GM12878 (cell line): ENCODE data around the gene RBM10. TPM values are rescaled to one million over a fixed set of nuclear protein-coding genes. Genes with fewer than 3 reads are reported as not detected.

Experiments used
- ATF3 ChIP-seq: IDR thresholded peaks from 2 replicates; pipeline ENCODE4 v1.6.1; 2011; ENCODE audit warnings: low read depth, mild to moderate bottlenecking, low read length, moderate library complexity, borderline replicate concordance; ENCODE audit errors: extremely low read depth
- BCL3 ChIP-seq: IDR thresholded peaks from 2 replicates; pipeline ENCODE4 v1.6.1; 2011; ENCODE audit warnings: borderline replicate concordance, low read depth, mild to moderate bottlenecking, moderate library complexity, low read length; ENCODE audit not compliant: insufficient read depth, poor library complexity, severe bottlenecking
- EP300 ChIP-seq, 2 experiments: fragments of 150-350 bp in 1 of 2; IDR thresholded peaks; 2 replicates each; pipeline ENCODE4 v1.6.1; 2011 to 2012; ENCODE audit warnings: low read depth in 2 of 2, low read length in 2 of 2, borderline replicate concordance in 1 of 2, improper control_type of control experiment in 1 of 2, inconsistent platforms in 1 of 2; ENCODE audit not compliant: control insufficient read depth in 1 of 2
- HDGF ChIP-seq: fragments of 450-650 bp; IDR thresholded peaks from 2 replicates; pipeline ENCODE4 v1.6.1; 2016; ENCODE audit warnings: antibody characterized with exemption
- MEF2A ChIP-seq: IDR thresholded peaks from 2 replicates; pipeline ENCODE4 v1.6.1; 2011; ENCODE audit warnings: low read depth, mild to moderate bottlenecking, low read length, moderate library complexity; ENCODE audit not compliant: insufficient read depth
- MTA3 ChIP-seq: IDR thresholded peaks from 2 replicates; pipeline ENCODE4 v1.6.1; 2012; ENCODE audit warnings: low read length, inconsistent platforms, borderline replicate concordance
- PAX8 ChIP-seq: fragments of 450-650 bp; IDR thresholded peaks from 2 replicates; pipeline ENCODE4 v1.6.1; 2017; ENCODE audit warnings: mild to moderate bottlenecking, moderate library complexity
- TBL1XR1 ChIP-seq: IDR thresholded peaks from 2 replicates; pipeline ENCODE4 v1.6.1; 2012; ENCODE audit warnings: low read depth, low read length, improper control_type of control experiment
- polyA plus RNA-seq, 11 experiments: library from polyadenylated mRNA; depleted of rRNA in 4 of 11; unstranded in 6 of 11; stranded (reverse) in 5 of 11; fragments of >200 nt; fragmentation: Nextera tagmentation in 4 of 11; fragmentation: Illumina TruSeq in 1 of 11; extraction: Ambion mirVana in 4 of 11; extraction: Trizol in 1 of 11; gene quantifications; 1 replicate in 1 of 11; 2 replicates in 10 of 11; pipeline versions ENCODE4 v1.2.1 to v1.2.3, GENCODE V29; 2011 to 2016; ENCODE audit warnings: inconsistent platforms in 2 of 11, missing spikeins in 2 of 11, low read depth in 1 of 11
- total RNA-seq, 4 experiments: library from RNA; depleted of rRNA in 3 of 4; stranded (reverse); fragments of >200 nt in 3 of 4; fragmentation: Illumina TruSeq in 1 of 4; extraction: Trizol in 1 of 4; gene quantifications; 2 replicates each; pipeline versions ENCODE4 v1.2.1 to v1.2.3, GENCODE V29; 2013 to 2021
- TF ChIP-seq, protein P1 (sequence below): IDR thresholded peaks from 2 replicates; pipeline ENCODE4 v1.6.1; 2012; ENCODE audit warnings: mild to moderate bottlenecking, low read depth, low read length

RBM10 gene
- total and polyA plus RNA-seq, 10 of the 15 experiments (the other 5 are each of a cell fraction or from before 2014, with no cell fraction given): 1.4 to 60.0 (median 29.8) TPM

DNA sequence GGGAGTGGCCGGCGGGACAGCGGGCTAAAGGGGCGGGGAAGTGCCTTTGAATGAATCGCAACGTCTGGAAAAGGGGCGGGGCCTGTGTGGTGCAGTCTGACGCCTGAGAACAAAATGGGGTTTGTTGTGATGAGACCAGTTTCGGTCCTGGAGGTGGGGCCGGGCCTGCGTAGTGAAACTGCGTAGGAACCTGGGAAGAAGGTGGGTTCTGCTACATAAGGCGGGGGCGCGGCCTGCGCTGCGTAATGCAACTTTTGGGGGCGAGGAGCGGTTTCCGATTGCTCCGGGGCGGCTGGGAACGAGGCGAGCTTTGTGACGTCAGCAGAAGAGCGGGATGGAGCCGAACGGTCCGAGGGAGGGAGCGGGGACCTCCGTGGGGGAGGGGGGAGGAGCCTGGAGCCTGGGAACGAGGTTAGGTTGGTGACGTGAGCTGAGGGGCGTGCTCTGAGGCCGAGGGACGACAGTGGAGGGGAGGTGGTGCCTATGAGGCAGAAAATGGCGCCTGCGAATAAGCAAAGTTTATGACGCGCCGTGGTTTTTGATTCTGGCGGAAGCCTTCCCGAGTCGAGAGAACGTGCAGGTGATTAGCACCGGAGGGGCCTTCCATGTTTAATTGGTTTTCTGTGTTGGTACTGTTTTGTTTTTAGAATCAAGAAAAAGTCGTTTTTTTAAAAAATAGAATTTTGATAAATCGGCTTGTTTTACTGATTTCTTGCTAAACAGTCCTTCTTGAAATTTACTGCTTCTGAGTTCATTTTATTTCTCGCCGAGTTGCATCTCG is 88.5 kb downstream of the RBM10 start (continued):
- TF ChIP-seq BCL3 (no peak), MTA3 (no peak), EP300 (IDR thresholded peaks at IDR 0.05; ENCODE audit: borderline replicate concordance in 1 of 2, control insufficient read depth in 1 of 2, low read depth in 2 of 2, low read length in 2 of 2) (peak in 1 of 2 experiments; percentile 47; a peak in 1 of 4 replicates), HDGF (0 out of 2 replicates have a peak, but pooled peaks have one; percentile 45), PAX8 (peak; percentile 54; the same call in 1 of the 2 replicates), MEF2A (0 out of 2 replicates have a peak, but pooled peaks have one; percentile 5), TBL1XR1 (no peak), ATF3 (no peak)
- TF ChIP-seq, protein P1, sequence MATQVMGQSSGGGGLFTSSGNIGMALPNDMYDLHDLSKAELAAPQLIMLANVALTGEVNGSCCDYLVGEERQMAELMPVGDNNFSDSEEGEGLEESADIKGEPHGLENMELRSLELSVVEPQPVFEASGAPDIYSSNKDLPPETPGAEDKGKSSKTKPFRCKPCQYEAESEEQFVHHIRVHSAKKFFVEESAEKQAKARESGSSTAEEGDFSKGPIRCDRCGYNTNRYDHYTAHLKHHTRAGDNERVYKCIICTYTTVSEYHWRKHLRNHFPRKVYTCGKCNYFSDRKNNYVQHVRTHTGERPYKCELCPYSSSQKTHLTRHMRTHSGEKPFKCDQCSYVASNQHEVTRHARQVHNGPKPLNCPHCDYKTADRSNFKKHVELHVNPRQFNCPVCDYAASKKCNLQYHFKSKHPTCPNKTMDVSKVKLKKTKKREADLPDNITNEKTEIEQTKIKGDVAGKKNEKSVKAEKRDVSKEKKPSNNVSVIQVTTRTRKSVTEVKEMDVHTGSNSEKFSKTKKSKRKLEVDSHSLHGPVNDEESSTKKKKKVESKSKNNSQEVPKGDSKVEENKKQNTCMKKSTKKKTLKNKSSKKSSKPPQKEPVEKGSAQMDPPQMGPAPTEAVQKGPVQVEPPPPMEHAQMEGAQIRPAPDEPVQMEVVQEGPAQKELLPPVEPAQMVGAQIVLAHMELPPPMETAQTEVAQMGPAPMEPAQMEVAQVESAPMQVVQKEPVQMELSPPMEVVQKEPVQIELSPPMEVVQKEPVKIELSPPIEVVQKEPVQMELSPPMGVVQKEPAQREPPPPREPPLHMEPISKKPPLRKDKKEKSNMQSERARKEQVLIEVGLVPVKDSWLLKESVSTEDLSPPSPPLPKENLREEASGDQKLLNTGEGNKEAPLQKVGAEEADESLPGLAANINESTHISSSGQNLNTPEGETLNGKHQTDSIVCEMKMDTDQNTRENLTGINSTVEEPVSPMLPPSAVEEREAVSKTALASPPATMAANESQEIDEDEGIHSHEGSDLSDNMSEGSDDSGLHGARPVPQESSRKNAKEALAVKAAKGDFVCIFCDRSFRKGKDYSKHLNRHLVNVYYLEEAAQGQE: no peak
